Right ventricle myocardium superior (tissue), 1 donor: ENCODE results near the gene RTEL1. TPM values are rescaled to one million over a fixed set of nuclear protein-coding genes. Genes with fewer than 3 reads are reported as not detected.
"Not testable (repeated sequence)": the region's sequence is repeated elsewhere in the genome, so short reads cannot be mapped to it uniquely, and the experiment has no call there.

Experiments used
- ATAC-seq: fragments of 200-7000 bp; cut with Tn5 transposase; one replicate; pipeline ENCODE4 v1.9.1; 2020; ENCODE audit warnings: mild to moderate bottlenecking; ENCODE audit not compliant: poor library complexity
- DNase-seq: peaks from one replicate; pipeline ENCODE4 v3.0.0-alpha.2; 2020
- intact Hi-C: fragments of 100-400 bp; cut with DNase I; formaldehyde crosslinking; loops from one replicate; pipeline ENCODE4 v1.11.2; 2022
- long read RNA-seq: library from polyadenylated mRNA; unstranded; transcript quantifications from one replicate; pipeline ENCODE4 v2.0.0, GENCODE V29; 2021
- total RNA-seq: library from RNA; stranded (reverse); fragmentation: NEBNext Ultra II Directional; extraction: Animal tissue kit (Norgen Biotek cat#: 25700); gene quantifications from one replicate; pipeline ENCODE4 v1.2.1, GENCODE V29; 2021
- donor health status: DM: no; HTN: yes; CAD: no; lungs with severe emphysema.

RTEL1 gene
- total RNA-seq, result 7.3 TPM
- long read RNA-seq, partial matches to known transcripts, result 8 of 12 reads
- long read RNA-seq, other reads (novel, unspliced or antisense), result 4 of 12 reads

- intact Hi-C loops, result no loop called here
- ATAC-seq, result peak; percentile 97
- DNase-seq, result peak; percentile 95
Observed at GRCh38 chr20:63657937-63658748, at the start of gene RTEL1. Gene RTEL1 (plus strand): TSS chr20:63658312. CDS start chr20:63659403, 1,091 bp downstream.

GRCh38 chr20:63610581-63611435 lies 47.3 kb upstream of the RTEL1 start:
- DNase-seq (peak; percentile 24), ATAC-seq (no peak)
- intact Hi-C loops, result loop anchor here (5.0 kb wide), 1 partner anchor 74 kb away; the partner anchor contains the start of gene PTK6

- ATAC-seq, result no peak
- intact Hi-C loops, result loop anchor here (5.0 kb wide), 1 partner anchor 74 kb away; the partner anchor contains the start of gene PTK6
Observed at GRCh38 chr20:63611646-63612045, 46.5 kb upstream of the RTEL1 start.

GRCh38 chr20:63612276-63612931 lies 45.7 kb upstream of the RTEL1 start:
- intact Hi-C loops, result loop anchor here (5.0 kb wide), 1 partner anchor 75 kb away; the partner anchor contains the start of gene PTK6
- ATAC-seq (peak; percentile 29), DNase-seq (peak; percentile 32)

More at GRCh38 chr20:63611646-63612045, 46.5 kb upstream of the RTEL1 start:
- no peak for DNase-seq

- peak; percentile 40 for DNase-seq
- not testable (repeated sequence) for ATAC-seq
- intact Hi-C loops, result loop anchor here (5.0 kb wide), 1 partner anchor 77 kb away; the partner anchor contains the start of gene PTK6
Observed at GRCh38 chr20:63613863-63614594, 44.1 kb upstream of the RTEL1 start.

GRCh38 chr20:63617092-63617875 lies 40.8 kb upstream of the RTEL1 start:
- intact Hi-C loops, result no loop called here
- ATAC-seq (no peak), DNase-seq (peak; percentile 33)

GRCh38 chr20:63617876-63618265 lies 40.2 kb upstream of the RTEL1 start:
- intact Hi-C loops, result no loop called here
- ATAC-seq, result no peak

GRCh38 chr20:63618291-63618980 lies 39.7 kb upstream of the RTEL1 start:
- intact Hi-C loops, result no loop called here
- DNase-seq (peak; percentile 13), ATAC-seq (no peak)

More at GRCh38 chr20:63617876-63618265, 40.2 kb upstream of the RTEL1 start:
- DNase-seq, result peak; percentile 14

- no peak for ATAC-seq
- intact Hi-C loops, result no loop called here
- DNase-seq, result peak; percentile 31
Observed at GRCh38 chr20:63619086-63619485, 39.0 kb upstream of the RTEL1 start.

- no peak for ATAC-seq
- DNase-seq, result peak; percentile 24
- intact Hi-C loops, result no loop called here
Observed at GRCh38 chr20:63619505-63619904, 38.6 kb upstream of the RTEL1 start.

- intact Hi-C loops, result no loop called here
- no peak for ATAC-seq
- peak; percentile 10 for DNase-seq
Observed at GRCh38 chr20:63620991-63621390, 37.1 kb upstream of the RTEL1 start.

GRCh38 chr20:63622096-63622495 lies 36.0 kb upstream of the RTEL1 start:
- ATAC-seq (no peak), DNase-seq (peak; percentile 5)
- intact Hi-C loops, result no loop called here

- intact Hi-C loops, result no loop called here
- DNase-seq, result peak; percentile 35
- no peak for ATAC-seq
Observed at GRCh38 chr20:63622732-63623131, 35.4 kb upstream of the RTEL1 start.

- intact Hi-C loops, result no loop called here
- DNase-seq (peak; percentile 23), ATAC-seq (no peak)
Observed at GRCh38 chr20:63624486-63624885, 33.6 kb upstream of the RTEL1 start.

GRCh38 chr20:63625771-63626423 lies 32.2 kb upstream of the RTEL1 start:
- no peak for ATAC-seq
- intact Hi-C loops, result no loop called here
- peak; percentile 47 for DNase-seq

- intact Hi-C loops, result no loop called here
- peak; percentile 60 for ATAC-seq
- peak; percentile 86 for DNase-seq
Observed at GRCh38 chr20:63626424-63627128, 31.5 kb upstream of the RTEL1 start, which contains the start of gene GMEB2. Gene GMEB2 (minus strand): TSS chr20:63627101. CDS start chr20:63619397, 7,704 bp downstream.
